Measurements from ENCODE around the gene B4GALNT3. TPM values are rescaled to one million over a fixed set of nuclear protein-coding genes. Genes with fewer than 3 reads are reported as not detected.

B4GALNT3 gene
- total and polyA plus RNA-seq, 3 experiments from 2014 or later, result 3.1 to 6.9 (median 3.5) TPM

Other genes starting within 250 kb of the B4GALNT3 start
- under 1 TPM; 0.16 to 0.37 TPM for gene SLC6A12, start 245.8 kb upstream of the B4GALNT3 start, total RNA-seq
- gene SLC6A12, start 245.8 kb upstream of the B4GALNT3 start, polyA plus RNA-seq, result not detected
- under 1 TPM; 0.09 to 0.31 TPM for gene SLC6A13, start 197.1 kb upstream of the B4GALNT3 start, total RNA-seq
- gene SLC6A13, start 197.1 kb upstream of the B4GALNT3 start, polyA plus RNA-seq, result not detected
- gene KDM5A, start 70.6 kb upstream of the B4GALNT3 start, total RNA-seq, result 10 to 100 TPM; 71.8 to 75.6 TPM
- gene KDM5A, start 70.6 kb upstream of the B4GALNT3 start, polyA plus RNA-seq, result 76.6 TPM
- gene CCDC77, start 58.3 kb upstream of the B4GALNT3 start, total RNA-seq, result 10 to 100 TPM; 14.0 to 14.7 TPM
- 5.9 TPM for gene CCDC77, start 58.3 kb upstream of the B4GALNT3 start, polyA plus RNA-seq
- 1 to 10 TPM; 3.3 to 4.2 TPM for gene NINJ2, start 203.5 kb downstream of the B4GALNT3 start, total RNA-seq
- gene NINJ2, start 203.5 kb downstream of the B4GALNT3 start, polyA plus RNA-seq, result 47.1 TPM

Data from CD8-positive, alpha-beta memory T cell (primary cell).